Esophagus (tissue), 2 donors: Measurements from ENCODE around the gene OR4K2. TPM values are rescaled to one million over a fixed set of nuclear protein-coding genes. Genes with fewer than 3 reads are reported as not detected.
"Not testable (repeated sequence)": the region's sequence is repeated elsewhere in the genome, so short reads cannot be mapped to it uniquely, and the experiment has no call there.

Source experiments
- H3K27ac ChIP-seq, 2 donors: one replicate each; pipeline ENCODE4 v1.5.1; 2013; ENCODE audit warnings: low read depth in 2 of 2, mild to moderate bottlenecking in 2 of 2, inconsistent platforms in 1 of 2, low read length in 1 of 2, moderate library complexity in 1 of 2
- H3K27me3 ChIP-seq, 2 donors: one replicate each; pipeline ENCODE4 v1.6.1; 2013; ENCODE audit warnings: low read length in 2 of 2, control low read depth in 1 of 2, mild to moderate bottlenecking in 1 of 2; ENCODE audit not compliant: insufficient read depth in 2 of 2, control insufficient read depth in 1 of 2
- H3K36me3 ChIP-seq, 2 donors: one replicate each; pipeline ENCODE4 v1.6.1; 2013; ENCODE audit warnings: low read length in 1 of 2; ENCODE audit not compliant: control insufficient read depth in 2 of 2, insufficient read depth in 2 of 2
- H3K4me1 ChIP-seq, 2 donors: one replicate each; pipeline ENCODE4 v1.6.1; 2013; ENCODE audit warnings: low read length in 1 of 2; ENCODE audit not compliant: control insufficient read depth in 2 of 2, insufficient read depth in 2 of 2
- H3K4me3 ChIP-seq, 2 donors: one replicate each; pipeline ENCODE4 v1.5.1; 2013; ENCODE audit warnings: low read length in 2 of 2, mild to moderate bottlenecking in 2 of 2, low read depth in 1 of 2, moderate library complexity in 1 of 2
- H3K9me3 ChIP-seq, 2 donors: one replicate each; pipeline ENCODE4 v1.6.1; 2013; ENCODE audit warnings: mild to moderate bottlenecking in 2 of 2, low read depth in 1 of 2, low read length in 1 of 2, moderate library complexity in 1 of 2; ENCODE audit not compliant: control insufficient read depth in 2 of 2, insufficient read depth in 1 of 2
- WGBS, 2 donors: extraction: QIAGEN DNeasy Blood & Tissue Kit; methylation state at CpG; one replicate each; pipeline ENCODE4 v1.1.7; 2013; 5-methylcytosine and 5-hydroxymethylcytosine counted together
- polyA plus RNA-seq, 2 donors: library from polyadenylated mRNA; stranded (reverse); fragments of 200-250 nt; gene quantifications; one replicate each; pipeline ENCODE4 v1.2.3, GENCODE V29; 2013
- donor health status: healthy with polysubstance abuse.
- donor health status: Bipolar disorder and iron deficiency.

Gene OR4K2, protein sequence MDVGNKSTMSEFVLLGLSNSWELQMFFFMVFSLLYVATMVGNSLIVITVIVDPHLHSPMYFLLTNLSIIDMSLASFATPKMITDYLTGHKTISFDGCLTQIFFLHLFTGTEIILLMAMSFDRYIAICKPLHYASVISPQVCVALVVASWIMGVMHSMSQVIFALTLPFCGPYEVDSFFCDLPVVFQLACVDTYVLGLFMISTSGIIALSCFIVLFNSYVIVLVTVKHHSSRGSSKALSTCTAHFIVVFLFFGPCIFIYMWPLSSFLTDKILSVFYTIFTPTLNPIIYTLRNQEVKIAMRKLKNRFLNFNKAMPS
- not detected for polyA plus RNA-seq

DNA sequence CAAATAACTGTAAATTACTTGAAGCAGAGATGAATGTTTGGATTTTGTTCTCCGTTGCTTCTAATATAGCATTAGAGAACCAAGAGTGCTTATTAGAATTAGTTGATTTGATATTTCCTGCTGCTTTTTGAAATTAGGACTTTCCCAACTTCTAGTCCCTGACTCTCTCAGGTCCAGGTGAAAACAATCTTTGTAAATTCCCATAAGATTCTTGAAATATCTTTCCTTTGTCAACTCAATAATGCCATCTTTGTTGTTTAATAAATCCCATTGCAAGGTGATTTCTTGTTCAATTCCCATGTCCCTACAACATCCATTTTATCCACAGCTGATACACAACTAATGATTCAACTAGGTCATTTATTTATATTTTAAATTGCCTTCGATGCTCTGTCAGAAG is at the start of gene OR4K2:
Gene OR4K2 (plus strand): TSS at position 301 of the 400 bp plus-strand sequence. CDS start 1,126 bp downstream, outside the sequence.
- H3K27me3 ChIP-seq, result no peaks in the 10 kb centered on the region
- H3K9me3 ChIP-seq, result no peaks in the 10 kb centered on the region
- H3K27ac ChIP-seq, result no peak within 1 kb of the TSS
- 55 to 65% methylated on average over 2 of the region's 2 CpGs for WGBS, 2 donors
- no peaks in the 10 kb centered on the region for H3K36me3 ChIP-seq
- no peaks in the 10 kb centered on the region for H3K4me1 ChIP-seq
- H3K4me3 ChIP-seq, result no peak within 1 kb of the TSS

DNA sequence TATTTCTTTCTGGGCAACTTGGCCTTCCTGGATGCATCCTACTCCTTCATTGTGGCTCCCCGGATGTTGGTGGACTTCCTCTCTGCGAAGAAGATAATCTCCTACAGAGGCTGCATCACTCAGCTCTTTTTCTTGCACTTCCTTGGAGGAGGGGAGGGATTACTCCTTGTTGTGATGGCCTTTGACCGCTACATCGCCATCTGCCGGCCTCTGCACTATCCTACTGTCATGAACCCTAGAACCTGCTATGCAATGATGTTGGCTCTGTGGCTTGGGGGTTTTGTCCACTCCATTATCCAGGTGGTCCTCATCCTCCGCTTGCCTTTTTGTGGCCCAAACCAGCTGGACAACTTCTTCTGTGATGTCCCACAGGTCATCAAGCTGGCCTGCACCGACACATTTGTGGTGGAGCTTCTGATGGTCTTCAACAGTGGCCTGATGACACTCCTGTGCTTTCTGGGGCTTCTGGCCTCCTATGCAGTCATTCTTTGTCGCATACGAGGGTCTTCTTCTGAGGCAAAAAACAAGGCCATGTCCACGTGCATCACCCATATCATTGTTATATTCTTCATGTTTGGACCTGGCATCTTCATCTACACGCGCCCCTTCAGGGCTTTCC is 47.2 kb upstream of the OR4K2 start:
- not testable (repeated sequence) for H3K4me3 ChIP-seq, H3K27me3 ChIP-seq, H3K27ac ChIP-seq, H3K9me3 ChIP-seq, H3K4me1 ChIP-seq, H3K36me3 ChIP-seq
- WGBS, 2 donors, result 63 to 64% methylated on average over 12 of the region's 12 CpGs

DNA sequence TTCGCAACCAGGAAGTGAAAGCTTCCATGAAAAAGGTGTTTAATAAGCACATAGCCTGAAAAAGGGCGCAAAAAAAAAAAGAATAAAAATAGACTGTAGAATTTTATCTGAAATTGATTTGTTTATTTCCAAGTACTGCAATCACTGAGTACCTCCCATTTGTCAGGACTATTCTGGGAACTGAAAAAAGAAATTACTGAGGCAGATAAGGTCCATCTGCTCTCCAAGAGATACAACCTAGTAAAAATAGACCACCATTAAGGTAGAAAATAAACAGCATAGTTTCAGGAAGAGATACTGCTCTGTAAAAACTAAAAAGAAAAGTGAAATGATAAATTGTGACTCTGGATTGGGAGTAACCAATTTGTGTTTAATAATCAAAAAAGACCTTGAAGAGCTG is 46.6 kb upstream of the OR4K2 start:
- Histone ChIP-seq H3K4me1 (no peaks in the 10 kb centered on the region), H3K36me3 (no peaks in the 10 kb centered on the region), H3K27ac (no peak overlapping the region), H3K4me3 (no peak overlapping the region), H3K27me3 (no peaks in the 10 kb centered on the region), H3K9me3 (no peaks in the 10 kb centered on the region)
- WGBS, 2 donors, result 76 to 85% methylated on average over 2 of the region's 2 CpGs

DNA sequence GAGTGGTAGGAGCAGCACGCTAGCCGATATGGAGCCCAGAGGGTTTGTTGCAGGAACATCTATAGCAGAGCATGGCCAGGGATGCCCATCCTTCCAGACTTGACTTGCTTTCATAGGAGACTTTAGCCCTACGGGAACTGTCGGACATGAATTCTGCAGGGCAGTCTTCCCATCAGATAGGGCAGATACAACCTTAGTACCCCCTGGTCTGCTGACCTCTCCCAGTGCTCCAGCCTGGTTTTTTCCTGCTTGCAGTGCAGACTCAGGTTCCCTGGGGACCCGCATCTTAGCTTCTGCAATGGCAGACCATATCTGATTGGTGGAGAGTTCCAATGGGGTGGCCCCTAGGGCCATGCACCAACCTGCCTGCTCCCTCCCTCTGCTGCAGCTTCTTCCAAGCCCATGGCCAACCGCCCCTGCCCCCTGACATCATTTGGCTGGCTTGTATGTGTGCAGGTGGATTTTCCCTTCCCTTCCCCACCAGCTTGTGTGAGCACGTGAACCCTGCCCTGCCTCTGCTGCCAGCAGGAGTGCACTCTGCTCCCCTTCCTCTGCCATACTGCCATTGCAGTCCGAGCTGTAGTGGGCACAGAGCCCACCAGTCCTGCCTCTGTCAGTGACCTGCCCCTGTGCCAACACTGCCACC is 40.6 kb upstream of the OR4K2 start:
- H3K36me3 ChIP-seq, H3K27ac ChIP-seq, H3K27me3 ChIP-seq, H3K4me1 ChIP-seq, H3K9me3 ChIP-seq, H3K4me3 ChIP-seq: not testable (repeated sequence)
- WGBS, 2 donors, result 81 to 82% methylated on average over 8 of the region's 8 CpGs

DNA sequence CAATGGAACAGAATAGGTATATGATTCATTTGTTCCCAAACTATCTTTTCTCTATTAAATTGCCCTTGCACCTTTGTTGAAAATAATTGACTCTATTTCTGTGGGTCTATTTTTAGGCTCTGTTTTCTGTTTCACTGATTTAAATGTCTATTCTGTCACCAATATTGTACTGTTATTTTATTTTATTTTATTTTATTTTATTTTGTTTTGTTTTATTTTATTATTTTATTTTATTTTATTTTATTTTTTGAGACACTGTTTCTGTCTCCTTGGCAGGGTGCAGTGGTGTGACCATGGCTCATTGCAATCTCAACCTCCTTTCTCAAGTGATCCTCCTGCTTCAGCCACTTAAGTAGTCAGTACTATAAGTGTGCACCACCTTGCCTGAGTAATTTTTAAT is 36.5 kb upstream of the OR4K2 start:
- Histone ChIP-seq H3K9me3 (peaks cover 5 to 6% of the 10 kb centered on the region in 2 donors), H3K27me3 (no peaks in the 10 kb centered on the region), H3K27ac (no peak overlapping the region), H3K4me3 (no peak overlapping the region), H3K4me1 (no peaks in the 10 kb centered on the region), H3K36me3 (no peaks in the 10 kb centered on the region)

DNA sequence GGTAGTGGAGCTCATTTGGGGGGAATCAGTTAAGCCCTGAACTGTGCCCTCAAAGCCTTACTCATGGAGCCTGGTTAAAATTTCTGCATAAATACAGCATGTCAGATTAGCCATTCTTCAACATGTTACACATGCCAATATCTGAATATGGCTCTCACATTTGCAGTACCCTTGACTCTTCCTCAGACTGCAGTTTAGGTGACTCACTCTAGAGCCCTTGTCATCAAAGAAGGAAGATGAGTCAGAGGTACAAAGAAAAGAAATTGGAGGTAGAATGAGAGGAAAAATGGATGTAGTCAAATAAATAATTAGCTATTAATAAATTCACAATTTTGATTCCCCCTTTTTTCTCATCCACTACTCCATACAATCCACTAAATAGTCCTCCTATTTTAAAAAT is 23.6 kb upstream of the OR4K2 start:
- Histone ChIP-seq H3K4me1 (no peaks in the 10 kb centered on the region), H3K4me3 (no peak overlapping the region), H3K27me3 (no peaks in the 10 kb centered on the region), H3K9me3 (peaks cover 0 to 3% of the 10 kb centered on the region in 2 donors), H3K27ac (no peak overlapping the region), H3K36me3 (no peaks in the 10 kb centered on the region)

DNA sequence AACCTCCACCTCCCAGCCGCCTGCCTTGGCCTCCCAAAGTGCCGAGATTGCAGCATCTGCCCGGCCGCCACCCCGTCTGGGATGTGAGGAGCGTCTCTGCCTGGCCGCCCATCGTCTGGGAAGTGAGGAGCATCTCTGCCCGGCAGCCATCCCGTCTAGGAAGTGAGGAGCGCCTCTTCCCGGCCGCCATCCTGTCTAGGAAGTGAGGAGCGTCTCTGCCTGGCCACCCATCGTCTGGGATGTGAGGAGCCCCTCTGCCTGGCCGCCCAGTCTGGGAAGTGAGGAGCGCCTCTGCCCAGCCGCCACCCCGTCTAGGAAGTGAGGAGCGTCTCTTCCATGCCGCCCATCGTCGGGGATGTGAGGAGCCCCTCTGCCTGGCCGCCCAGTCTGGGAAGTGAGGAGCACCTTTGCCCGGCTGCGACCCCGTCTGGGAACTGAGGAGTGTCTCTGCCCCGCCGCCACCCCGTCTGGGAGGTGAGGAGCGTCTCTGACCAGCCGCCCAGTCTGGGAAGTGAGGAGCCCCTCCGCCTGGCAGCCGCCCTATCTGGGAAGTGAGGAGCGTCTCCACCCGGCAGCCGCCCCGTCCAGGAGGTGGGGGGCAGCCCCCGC is 8.8 kb upstream of the OR4K2 start:
- H3K4me1 ChIP-seq, H3K4me3 ChIP-seq, H3K9me3 ChIP-seq, H3K36me3 ChIP-seq, H3K27ac ChIP-seq, H3K27me3 ChIP-seq: not testable (repeated sequence)
- 92 to 93% methylated on average over 39 of the region's 39 CpGs for WGBS, 2 donors

DNA sequence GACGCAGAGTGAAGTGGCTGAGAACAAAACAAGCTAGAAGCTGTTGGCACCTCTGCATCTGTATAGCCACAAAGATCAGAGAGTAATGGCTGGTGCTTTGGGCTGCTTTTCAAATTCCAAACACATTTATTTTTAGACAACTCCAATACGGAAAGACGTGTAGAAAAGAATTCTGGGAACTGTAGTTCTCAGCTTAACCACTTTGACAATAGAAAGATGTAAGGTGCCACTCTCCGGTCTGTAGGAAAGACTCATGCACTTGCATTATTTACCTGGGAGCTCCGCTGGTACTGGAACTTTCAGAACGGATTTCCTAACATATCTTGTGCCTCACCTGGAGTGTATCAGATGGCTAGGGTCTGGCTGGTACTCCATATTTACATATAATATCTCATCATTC is 1.8 kb upstream of the OR4K2 start:
- Histone ChIP-seq H3K4me1 (no peaks in the 10 kb centered on the region), H3K36me3 (no peaks in the 10 kb centered on the region), H3K27me3 (no peaks in the 10 kb centered on the region), H3K9me3 (peaks cover 0 to 4% of the 10 kb centered on the region in 2 donors), H3K27ac (no peak overlapping the region), H3K4me3 (no peak overlapping the region)
- 27 to 28% methylated on average over 6 of the region's 6 CpGs for WGBS, 2 donors

DNA sequence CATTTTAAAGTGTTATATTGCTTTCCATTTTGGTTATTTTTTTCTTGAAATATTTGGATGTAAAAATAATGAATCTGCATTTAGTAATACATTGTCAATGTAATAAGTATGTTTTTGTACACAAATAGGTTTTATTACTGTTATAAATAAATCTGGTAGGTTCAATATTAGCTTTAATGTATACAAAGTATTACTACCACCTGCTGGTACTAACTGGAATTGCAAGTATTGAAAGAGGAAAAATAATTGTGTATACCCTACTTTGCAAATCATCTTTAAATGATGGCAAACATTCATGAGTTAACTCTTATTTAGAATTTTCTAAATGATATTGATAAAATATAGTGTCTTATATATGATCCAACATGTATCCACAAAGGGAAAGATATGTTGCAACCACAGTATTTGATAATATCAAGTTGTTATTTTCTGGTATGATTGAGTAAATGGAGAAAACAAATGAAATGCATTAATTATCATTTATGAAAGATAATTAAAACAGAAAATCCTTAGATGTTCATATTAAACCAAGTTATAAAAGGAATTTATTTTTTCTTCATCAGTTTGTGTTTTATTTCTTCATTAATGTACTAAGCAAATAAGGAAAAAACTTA is 3.2 kb downstream of the OR4K2 start:
- no peaks in the 10 kb centered on the region for H3K36me3 ChIP-seq
- no peak overlapping the region for H3K4me3 ChIP-seq
- H3K4me1 ChIP-seq, result no peaks in the 10 kb centered on the region
- H3K27me3 ChIP-seq, result no peaks in the 10 kb centered on the region
- no peak overlapping the region for H3K27ac ChIP-seq
- no peaks in the 10 kb centered on the region for H3K9me3 ChIP-seq
